ENCODE data around the gene ABCG1.

DNA sequence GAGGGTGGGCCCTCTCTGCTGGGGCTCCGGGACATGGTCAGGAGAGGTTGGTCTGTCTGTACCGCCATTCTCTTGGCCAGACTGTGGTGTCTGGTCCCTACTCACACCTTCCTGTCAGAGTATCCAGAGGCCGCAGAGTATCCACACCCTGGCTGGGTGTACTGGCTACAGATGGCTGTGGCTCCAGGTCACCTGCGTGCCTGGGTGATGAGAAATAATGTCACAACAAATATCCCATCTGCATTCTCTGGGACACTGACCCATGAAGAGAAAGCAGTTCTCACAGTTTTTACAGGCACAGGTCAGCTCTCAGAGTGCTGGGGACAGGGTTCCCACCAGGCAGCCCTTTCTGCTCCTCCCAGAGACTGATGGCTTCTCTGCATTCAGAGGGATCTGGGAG is 37.4 kb downstream of the ABCG1 start:
- TF ChIP-seq EZH2 (optimal IDR thresholded peaks at IDR 0.05; ENCODE audit: low read depth, low read length) (no peak), EZH2phosphoT487 (IDR thresholded peaks at IDR 0.05; ENCODE audit: low read length) (no peak)
